Stimulated activated CD4-positive, alpha-beta T cell treated with anti-CD3 and anti-CD28 coated beads, TNF-alpha, amount 100 ng/mL, for 48 hours (primary cell): Measurements from ENCODE around the gene GIPC1.
"Not testable (repeated sequence)": the region's sequence is repeated elsewhere in the genome, so short reads cannot be mapped to it uniquely, and the experiment has no call there.

ENCODE experiments used
- DNase-seq, 3 donors: peaks; one replicate each; pipeline ENCODE4 v3.0.0-alpha.2; 2020; ENCODE audit warnings: low read depth in 3 of 3

Gene GIPC1

GRCh38 chr19:14471436-14472187, 24.3 kb downstream of the GIPC1 start:
- no peak for DNase-seq

- no peak for DNase-seq
Observed at GRCh38 chr19:14470031-14470876, 25.7 kb downstream of the GIPC1 start.

GRCh38 chr19:14467816-14468215, 28.1 kb downstream of the GIPC1 start:
- DNase-seq: no peak

GRCh38 chr19:14467391-14467790, 28.5 kb downstream of the GIPC1 start:
- DNase-seq: no peak

GRCh38 chr19:14463747-14464146, 32.2 kb downstream of the GIPC1 start:
- no peak for DNase-seq

GRCh38 chr19:14462401-14462800, 33.5 kb downstream of the GIPC1 start:
- not testable (repeated sequence) for DNase-seq

GRCh38 chr19:14460935-14461334, 35.0 kb downstream of the GIPC1 start:
- no peak for DNase-seq

GRCh38 chr19:14459703-14460102, 36.2 kb downstream of the GIPC1 start:
- no peak for DNase-seq

GRCh38 chr19:14452303-14452702, 43.6 kb downstream of the GIPC1 start:
- not testable (repeated sequence) for DNase-seq

- no peak for DNase-seq
Observed at GRCh38 chr19:14450876-14451275, 45.1 kb downstream of the GIPC1 start.

- DNase-seq: peak; percentile 60 to 84 (median 75)
Observed at GRCh38 chr19:14450168-14450874, 45.6 kb downstream of the GIPC1 start.

GRCh38 chr19:14449321-14449720, 46.6 kb downstream of the GIPC1 start:
- no peak for DNase-seq

- no peak for DNase-seq
Observed at GRCh38 chr19:14446336-14447036, 49.4 kb downstream of the GIPC1 start.

GRCh38 chr19:14443632-14444216, 52.2 kb downstream of the GIPC1 start:
- no peak for DNase-seq

- DNase-seq: no peak
Observed at GRCh38 chr19:14442891-14443631, 52.9 kb downstream of the GIPC1 start.

GRCh38 chr19:14441041-14441938, 54.6 kb downstream of the GIPC1 start:
- no peak for DNase-seq

- peak; percentile 60 to 75 (median 63) for DNase-seq
Observed at GRCh38 chr19:14440049-14440448, 55.9 kb downstream of the GIPC1 start.

- no peak for DNase-seq
Observed at GRCh38 chr19:14439014-14439413, 56.9 kb downstream of the GIPC1 start.

- no peak for DNase-seq
Observed at GRCh38 chr19:14437578-14438140, 58.3 kb downstream of the GIPC1 start.
